ENCODE measurements around the gene GPRC6A.

GPRC6A gene

DNA sequence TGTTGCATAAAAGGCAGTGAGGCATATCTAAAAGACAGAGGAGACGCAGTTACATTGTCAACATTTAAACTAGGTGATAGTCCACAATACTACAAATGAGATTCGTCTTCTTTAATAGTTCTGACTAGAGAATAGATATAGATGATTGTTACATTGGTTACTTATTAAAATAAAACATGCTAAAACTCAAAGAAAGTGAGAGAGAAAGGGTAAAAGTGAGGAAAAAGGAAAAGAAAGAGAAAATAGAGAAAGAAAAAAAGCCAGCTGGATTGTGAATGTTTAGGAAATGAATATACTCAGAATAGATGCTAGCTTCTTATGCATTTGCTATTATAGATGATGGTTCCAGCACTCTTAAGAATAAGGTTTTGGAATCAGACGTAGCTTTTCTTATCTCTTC lies 35.7 kb downstream of the GPRC6A start:
- in situ Hi-C loops (cut with HindIII; ENCODE audit: low sequenced_read_pairs): no loop called here

DNA sequence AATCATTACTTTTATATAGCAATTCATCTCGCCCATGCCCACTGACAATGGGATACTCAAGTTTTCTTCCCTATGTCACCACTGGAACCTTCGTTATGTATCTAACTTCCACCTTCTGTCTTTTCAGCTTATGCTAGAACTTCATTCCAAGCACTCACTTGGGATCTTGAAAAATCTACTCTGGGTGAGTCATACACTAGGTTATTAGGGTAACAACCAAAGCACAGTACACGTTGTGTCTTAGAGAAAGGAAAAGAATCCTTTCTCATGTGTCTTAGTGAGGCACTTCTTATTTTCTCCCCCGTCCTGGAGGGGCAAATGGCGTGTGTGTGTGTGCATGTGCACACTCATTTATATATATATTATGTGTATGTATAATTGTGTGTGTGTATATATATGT lies 45.0 kb downstream of the GPRC6A start:
- in situ Hi-C loops (cut with HindIII; ENCODE audit: low sequenced_read_pairs): no loop called here

DNA sequence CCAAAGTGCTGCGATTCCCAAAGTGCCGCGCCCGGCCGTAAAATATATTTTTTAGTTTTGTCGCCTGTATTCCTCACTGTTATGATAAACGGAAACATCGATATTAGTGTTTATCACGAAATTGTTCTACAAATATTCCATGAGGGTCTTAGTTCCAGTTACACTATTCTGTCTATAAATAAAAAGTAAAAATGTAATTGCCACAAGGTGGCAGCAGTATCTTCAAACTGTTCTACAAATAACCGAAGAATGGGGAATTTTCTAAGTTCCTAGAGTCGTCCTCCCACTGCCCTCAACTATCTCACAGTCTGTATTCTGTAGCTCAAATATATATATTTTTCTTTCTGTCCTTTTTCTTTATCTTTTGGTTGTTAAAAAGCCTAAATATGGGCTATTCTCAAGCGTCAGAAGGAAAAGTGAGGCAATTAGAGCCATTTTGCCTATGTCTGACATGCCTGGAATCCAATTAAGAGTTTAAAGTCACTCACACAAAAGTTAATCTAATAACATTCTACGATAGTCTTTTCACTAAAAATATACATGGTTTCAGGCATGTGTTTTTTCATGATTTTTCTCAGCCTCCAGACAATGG lies 49.2 kb downstream of the GPRC6A start:
- in situ Hi-C loops (cut with HindIII; ENCODE audit: low sequenced_read_pairs): no loop called here

DNA sequence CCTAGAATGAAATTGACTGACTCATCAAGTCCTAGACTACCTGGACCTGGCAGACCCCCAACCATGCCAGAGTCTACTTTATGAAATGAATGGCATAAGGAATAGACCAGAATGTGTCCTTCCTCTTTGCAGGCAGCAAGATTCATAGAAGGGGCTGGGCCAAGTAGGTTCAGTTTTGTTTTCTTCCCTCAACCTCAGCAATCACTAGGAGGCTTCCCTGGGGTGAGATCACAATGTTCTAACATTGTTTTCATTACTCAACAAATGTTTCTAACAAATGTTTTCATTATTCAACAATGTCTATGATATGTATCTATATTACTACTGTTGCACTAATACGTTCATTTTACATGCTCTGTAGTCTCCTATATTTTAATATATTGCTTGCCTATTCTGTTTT lies 55.0 kb downstream of the GPRC6A start:
- in situ Hi-C loops (cut with HindIII; ENCODE audit: low sequenced_read_pairs): no loop called here

- in situ Hi-C loops (cut with HindIII; ENCODE audit: low sequenced_read_pairs): no loop called here
These were observed 56.4 kb downstream of the GPRC6A start for GRCh38 chr6:116772450-116772849.

GRCh38 chr6:116767715-116768114 lies 61.2 kb downstream of the GPRC6A start:
- in situ Hi-C loops (cut with HindIII; ENCODE audit: low sequenced_read_pairs): no loop called here

GRCh38 chr6:116766506-116767176 lies 62.2 kb downstream of the GPRC6A start:
- in situ Hi-C loops (cut with HindIII; ENCODE audit: low sequenced_read_pairs): no loop called here

DNA sequence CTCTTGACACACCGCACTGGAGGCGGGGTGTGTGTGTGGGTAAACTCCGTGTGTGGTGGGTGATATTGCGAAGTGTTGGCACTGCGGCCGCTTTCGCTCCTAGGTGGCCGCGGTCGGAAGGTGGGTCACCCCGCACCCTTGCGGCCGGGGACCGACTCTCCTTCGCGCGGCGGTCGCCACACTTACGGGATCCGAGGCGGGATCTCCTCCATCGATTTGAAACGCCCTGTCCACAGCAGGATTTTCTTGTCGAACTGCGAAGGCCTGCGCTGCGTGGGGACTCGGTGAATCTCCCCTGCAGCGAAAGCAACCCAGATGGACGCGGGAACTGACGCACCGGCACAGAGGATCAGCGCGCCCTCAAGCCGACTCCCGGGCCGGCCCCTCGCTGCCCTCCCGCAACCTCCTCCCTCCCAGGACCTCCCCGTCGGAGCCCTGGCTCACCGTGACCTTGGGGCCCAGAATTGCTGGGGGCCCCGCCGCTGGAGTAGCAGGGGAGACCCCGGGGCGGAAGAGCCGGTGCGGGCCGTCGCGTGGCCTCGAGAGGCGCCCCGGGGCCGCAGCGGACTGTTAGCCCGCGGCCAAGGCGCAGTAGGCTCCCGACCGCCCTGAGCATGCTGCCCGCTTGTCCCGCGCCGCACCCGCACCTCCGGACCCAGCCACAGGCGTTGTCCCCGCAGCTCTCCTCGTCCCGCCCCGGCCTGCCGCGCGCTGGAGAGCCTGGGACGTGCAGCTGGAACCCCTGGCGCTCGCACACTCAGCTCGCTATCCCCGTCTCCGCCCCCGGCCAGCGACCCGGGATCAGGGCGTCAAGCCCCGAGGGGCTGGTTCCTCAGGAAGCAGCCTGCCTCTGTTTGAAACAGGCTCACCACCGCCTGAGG lies 63.7 kb downstream of the GPRC6A start, which contains the start of gene FAM162B:
Gene FAM162B, minus strand, starts transcription at position 759 of the 881 bp plus-strand sequence. Its CDS starts 143 bp downstream, at position 616.
- in situ Hi-C loops (cut with HindIII; ENCODE audit: low sequenced_read_pairs): no loop called here

DNA sequence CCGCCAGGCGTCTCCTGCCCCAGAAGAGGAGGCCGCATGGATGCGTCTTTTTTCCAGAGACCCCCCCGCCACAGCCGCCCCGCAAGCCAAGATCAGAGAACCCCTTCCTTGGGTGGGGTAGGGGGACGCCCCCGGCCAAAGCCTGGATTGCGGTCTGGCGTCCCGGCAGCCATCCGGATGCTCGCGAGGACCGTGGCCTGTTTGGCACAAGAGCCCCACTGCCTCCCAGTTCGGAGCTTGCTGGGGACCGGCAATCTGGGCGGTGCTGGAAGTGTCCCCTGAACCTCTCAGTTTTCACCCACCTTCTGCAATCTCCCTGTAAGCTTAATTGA lies 64.3 kb downstream of the GPRC6A start:
- in situ Hi-C loops (cut with HindIII; ENCODE audit: low sequenced_read_pairs): no loop called here

DNA sequence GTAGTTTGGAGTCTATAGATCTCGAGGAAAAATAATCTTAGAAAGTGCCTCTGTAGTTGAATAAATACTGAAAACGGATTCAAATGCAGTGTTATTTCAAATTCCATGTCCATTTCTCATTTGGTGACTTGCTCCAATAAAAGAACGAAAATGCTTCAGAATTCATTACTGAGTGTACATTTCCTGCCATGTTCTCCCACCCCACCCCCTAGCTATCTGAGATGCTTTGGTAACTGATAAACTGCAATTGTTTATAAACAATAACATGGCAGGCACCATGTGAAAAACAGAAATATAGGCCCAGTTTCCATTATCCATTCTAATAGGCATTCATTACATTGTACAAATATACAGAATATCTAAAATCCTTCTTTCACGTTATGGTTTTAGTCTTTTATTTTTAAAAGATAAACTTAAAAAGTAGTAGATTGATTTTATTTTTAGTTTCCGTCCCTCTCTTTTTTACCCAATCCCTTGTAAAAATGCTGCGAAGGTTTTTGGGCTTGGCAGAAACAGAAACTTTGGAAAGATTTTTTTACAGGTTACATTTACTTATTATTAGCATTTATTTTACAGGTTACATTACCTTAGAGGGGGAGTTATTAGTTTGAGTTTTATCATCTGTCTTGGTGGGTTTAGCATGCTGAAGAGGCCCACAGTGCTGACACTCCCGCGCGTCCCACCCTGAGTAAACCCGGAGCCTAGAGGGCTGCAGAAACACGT lies 64.8 kb downstream of the GPRC6A start:
- in situ Hi-C loops (cut with HindIII; ENCODE audit: low sequenced_read_pairs): no loop called here

- in situ Hi-C loops (cut with HindIII; ENCODE audit: low sequenced_read_pairs): no loop called here
These were observed 65.8 kb downstream of the GPRC6A start for GRCh38 chr6:116763048-116763447.

- in situ Hi-C loops (cut with HindIII; ENCODE audit: low sequenced_read_pairs): no loop called here
These were observed 66.6 kb downstream of the GPRC6A start for GRCh38 chr6:116762235-116762634.

- in situ Hi-C loops (cut with HindIII; ENCODE audit: low sequenced_read_pairs): no loop called here
These were observed 67.1 kb downstream of the GPRC6A start for GRCh38 chr6:116761779-116762178.

GRCh38 chr6:116745176-116745575 lies 83.7 kb downstream of the GPRC6A start:
- in situ Hi-C loops (cut with HindIII; ENCODE audit: low sequenced_read_pairs): no loop called here
